Measurements from ENCODE around the gene NPFF. TPM values are rescaled to one million over a fixed set of nuclear protein-coding genes. Genes with fewer than 3 reads are reported as not detected.

Gene NPFF
- total and polyA plus RNA-seq, 2 donors (not counting 3 experiments of a cell fraction or from before 2014, with no cell fraction given) = not detected

GRCh38 chr12:53492830-53493609 lies 14.3 kb downstream of the NPFF start:
- CTCF ChIA-PET = interaction anchor here (0.9 to 1.6 kb wide), 6 partner anchors 8 to 16 kb away, joined by 3 to 6 read pairs (median 4); partner anchors contain the start of gene TARBP2
- peak overlapping the region; percentile 71 for H3K9ac ChIP-seq (replicated peaks; ENCODE audit: extremely low read depth, insufficient read depth, low read length)

GRCh38 chr12:53492188-53492587 lies 15.1 kb downstream of the NPFF start:
- Histone ChIP-seq H3K36me3 (ENCODE audit: control insufficient read depth in 2 of 2, extremely low read depth in 1 of 2, insufficient read depth in 2 of 2, low read length in 2 of 2) (peaks cover 0 to 4% of the 10 kb centered on the region in 2 experiments), H2AFZ (ENCODE audit: low read depth, low read length) (peak overlapping the region; percentile 3), H3K27me3 (ENCODE audit: control insufficient read depth in 2 of 2, insufficient read depth in 2 of 2, low read length in 2 of 2) (no peaks in the 10 kb centered on the region), H3K79me2 (ENCODE audit: control insufficient read depth, insufficient read depth, low read length) (no peaks in the 10 kb centered on the region), H3K9me1 (replicated peaks; ENCODE audit: control insufficient read depth, extremely low read depth, insufficient read depth, low read length) (no peaks in the 10 kb centered on the region), H3K9ac (replicated peaks; ENCODE audit: extremely low read depth, insufficient read depth, low read length) (peak overlapping the region; percentile 5), H3K27ac (ENCODE audit: insufficient read depth, low read depth, low read length) (no peak overlapping the region), H3K4me1 (ENCODE audit: control insufficient read depth, extremely low read depth, insufficient read depth, low read length) (peaks cover 11% of the 10 kb centered on the region), H4K20me1 (replicated peaks; ENCODE audit: control insufficient read depth, extremely low read depth, insufficient read depth, low read length) (no peaks in the 10 kb centered on the region), H3K4me3 (replicated peaks in 1 of 3; ENCODE audit: insufficient read depth in 1 of 3, low read depth in 1 of 3, low read length in 3 of 3) (peak overlapping the region in 2 of 3 experiments; percentile 7 to 61), H3K4me2 (ENCODE audit: insufficient read depth, low read length) (peak overlapping the region; percentile 55), H3K9me3 (replicated peaks; ENCODE audit: control insufficient read depth, insufficient read depth, low read length) (no peaks in the 10 kb centered on the region)
- TSS peak; percentile 46 for BruUV-seq (replicated peaks)
- TF ChIP-seq, protein P1, sequence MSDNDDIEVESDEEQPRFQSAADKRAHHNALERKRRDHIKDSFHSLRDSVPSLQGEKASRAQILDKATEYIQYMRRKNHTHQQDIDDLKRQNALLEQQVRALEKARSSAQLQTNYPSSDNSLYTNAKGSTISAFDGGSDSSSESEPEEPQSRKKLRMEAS (IDR thresholded peaks at IDR 0.05; ENCODE audit: insufficient read depth, insufficient read length) = no peak
- no peak for TF ChIP-seq CTCF (IDR thresholded peaks at IDR 0.05; ENCODE audit: extremely low read depth in 1 of 2, insufficient read depth in 1 of 2, low read depth in 1 of 2, low read length in 2 of 2)
- no peak for TF ChIP-seq FOS (IDR thresholded peaks at IDR 0.05; ENCODE audit: borderline replicate concordance, insufficient read depth, low read length)
- no peak for TF ChIP-seq GATA2 (IDR thresholded peaks at IDR 0.05; ENCODE audit: insufficient read depth, insufficient read length, low read depth, low read length)
- no peak for TF ChIP-seq POLR2AphosphoS5 (IDR thresholded peaks at IDR 0.05; ENCODE audit: insufficient read depth, low read depth, low read length)
- no peak for TF ChIP-seq EZH2 (IDR thresholded peaks at IDR 0.05; ENCODE audit: borderline replicate concordance, low read depth, low read length, severe bottlenecking)
- no peak for TF ChIP-seq POLR2A (IDR thresholded peaks at IDR 0.05; ENCODE audit: low read depth, low read length)
- no peak for TF ChIP-seq MYC (IDR thresholded peaks at IDR 0.05; ENCODE audit: low read depth, low read length)
- TF ChIP-seq JUN (IDR thresholded peaks at IDR 0.05; ENCODE audit: borderline replicate concordance, insufficient read depth, insufficient read length, low read depth) = no peak
- intact Hi-C loops (cut with micrococcal nuclease) = no loop called here
- ChIA-PET POLR2A (interaction anchor here (1.2 kb wide), 1 partner anchor 13 kb away, joined by 6 read pairs; no protein-coding TSS in a partner anchor), CTCF (interaction anchor here (0.9 to 1.3 kb wide), 4 partner anchors 9 to 15 kb away, joined by 3 to 6 read pairs (median 4); partner anchors contain the start of gene TARBP2)
- FAIRE-seq = no peak
- dilution Hi-C loops (cut with MboI; ENCODE audit: extremely low pct_ligation_motif_present, low sequenced_read_pairs) = no loop called here
- no peak for DNase-seq (ENCODE audit: low read depth, low spot score)

More at GRCh38 chr12:53492830-53493609, 14.3 kb downstream of the NPFF start:
- H3K4me3 ChIP-seq (replicated peaks in 1 of 3; ENCODE audit: insufficient read depth in 1 of 3, low read depth in 1 of 3, low read length in 3 of 3) = peak overlapping the region; percentile 17 to 61 (median 38)
- DNase-seq (ENCODE audit: low read depth, low spot score) = peak; percentile 93
- H3K36me3 ChIP-seq (ENCODE audit: control insufficient read depth in 2 of 2, extremely low read depth in 1 of 2, insufficient read depth in 2 of 2, low read length in 2 of 2) = no peaks in the 10 kb centered on the region
- no peaks in the 10 kb centered on the region for H3K9me3 ChIP-seq (replicated peaks; ENCODE audit: control insufficient read depth, insufficient read depth, low read length)
- peak overlapping the region; percentile 69 for H3K4me2 ChIP-seq (ENCODE audit: insufficient read depth, low read length)
- no peaks in the 10 kb centered on the region for H3K9me1 ChIP-seq (replicated peaks; ENCODE audit: control insufficient read depth, extremely low read depth, insufficient read depth, low read length)
- no TSS peak for BruUV-seq (replicated peaks)
- H3K79me2 ChIP-seq (ENCODE audit: control insufficient read depth, insufficient read depth, low read length) = no peaks in the 10 kb centered on the region
- H3K4me1 ChIP-seq (ENCODE audit: control insufficient read depth, extremely low read depth, insufficient read depth, low read length) = peaks cover 11% of the 10 kb centered on the region
- H4K20me1 ChIP-seq (replicated peaks; ENCODE audit: control insufficient read depth, extremely low read depth, insufficient read depth, low read length) = no peaks in the 10 kb centered on the region
- TF ChIP-seq POLR2A (IDR thresholded peaks at IDR 0.05; ENCODE audit: low read depth, low read length) = no peak
- TF ChIP-seq MYC (IDR thresholded peaks at IDR 0.05; ENCODE audit: low read depth, low read length) = no peak
- TF ChIP-seq, protein P1 (IDR thresholded peaks at IDR 0.05; ENCODE audit: insufficient read depth, insufficient read length) = peak; percentile 69
- peak; percentile 44 for TF ChIP-seq POLR2AphosphoS5 (IDR thresholded peaks at IDR 0.05; ENCODE audit: insufficient read depth, low read depth, low read length)
- TF ChIP-seq EZH2 (IDR thresholded peaks at IDR 0.05; ENCODE audit: borderline replicate concordance, low read depth, low read length, severe bottlenecking) = no peak
- peak; percentile 13 for TF ChIP-seq JUN (IDR thresholded peaks at IDR 0.05; ENCODE audit: borderline replicate concordance, insufficient read depth, insufficient read length, low read depth)
- FAIRE-seq = peak; percentile 95
- peak overlapping the region; percentile 57 for H3K27ac ChIP-seq (ENCODE audit: insufficient read depth, low read depth, low read length)
- no peaks in the 10 kb centered on the region for H3K27me3 ChIP-seq (ENCODE audit: control insufficient read depth in 2 of 2, insufficient read depth in 2 of 2, low read length in 2 of 2)
- intact Hi-C loops (cut with micrococcal nuclease) = loop anchor here (1.0 kb wide), 1 partner anchor 8 kb away; the partner anchor contains the start of gene TARBP2
- POLR2A ChIA-PET = no interaction called here
- peak overlapping the region; percentile 86 for H2AFZ ChIP-seq (ENCODE audit: low read depth, low read length)
- dilution Hi-C loops (cut with MboI; ENCODE audit: extremely low pct_ligation_motif_present, low sequenced_read_pairs) = no loop called here

Data from endothelial cell of umbilical vein (primary cell).